SK-N-SH (cell line): ENCODE measurements around the gene XRRA1. TPM values are rescaled to one million over a fixed set of nuclear protein-coding genes. Genes with fewer than 3 reads are reported as not detected.

Experiments used
- CTCF ChIA-PET: fragments of 300-600, 350-600 bp; formaldehyde crosslinking; extraction: SDS; loops from one replicate; lab custom pipeline; 2021; lab: Yijun Ruan, JAX
- POLR2A ChIA-PET: fragments of 350-600 bp; sonication (Branson Sonifier 250); formaldehyde crosslinking; extraction: SDS; loops from one replicate; lab custom pipeline; 2020; ENCODE audit warnings: antibody characterized with exemption, inconsistent platforms; lab: Yijun Ruan, JAX
- DNase-seq: peaks from one replicate; pipeline ENCODE4 v3.0.0; 2012
- H2AFZ ChIP-seq: fragments of 200-600 bp; sonication (generic); 2 replicates; pipeline ENCODE4 v1.8.1; 2016; ENCODE audit warnings: antibody characterized with exemption, mild to moderate bottlenecking, low read depth
- H3F3A ChIP-seq: fragments of 200-600 bp; sonication (generic); replicated peaks from 2 replicates; pipeline ENCODE3; 2016; ENCODE audit warnings: antibody characterized with exemption, mild to moderate bottlenecking; ENCODE audit not compliant: insufficient read depth
- H3K27ac ChIP-seq, 2 experiments: fragments of 200-500 bp in 1 of 2; fragments of 200-600 bp in 1 of 2; sonication (Bioruptor generic) in 1 of 2; sonication (generic), shearing (Covaris generic) in 1 of 2; 2 replicates each; pipeline versions ENCODE4 v1.5.1 to v1.6.1; 2014 to 2016; ENCODE audit warnings: low read depth in 2 of 2, inconsistent platforms in 1 of 2, low read length in 1 of 2, mild to moderate bottlenecking in 1 of 2, mixed read lengths in 1 of 2
- H3K27me3 ChIP-seq: fragments of 200-600 bp; sonication (generic), shearing (Covaris generic); 2 replicates; pipeline ENCODE4 v1.6.1; 2016; ENCODE audit warnings: mixed run types; ENCODE audit not compliant: insufficient read depth
- H3K36me3 ChIP-seq, 2 experiments: fragments of 200-500 bp in 1 of 2; fragments of 200-600 bp in 1 of 2; sonication (Bioruptor generic) in 1 of 2; sonication (generic) in 1 of 2; replicated peaks in 1 of 2; 2 replicates each; pipeline versions ENCODE3 to v1.5.1; 2014 to 2016; ENCODE audit warnings: low read length in 1 of 2, mild to moderate bottlenecking in 1 of 2; ENCODE audit not compliant: insufficient read depth in 2 of 2, control insufficient read depth in 1 of 2
- H3K4me1 ChIP-seq, 2 experiments: fragments of 200-500 bp in 1 of 2; fragments of 200-600 bp in 1 of 2; sonication (Bioruptor generic) in 1 of 2; sonication (generic), shearing (Covaris generic) in 1 of 2; 2 replicates each; pipeline versions ENCODE4 v1.5.1 to v1.6.1; 2014 to 2016; ENCODE audit warnings: low read depth in 1 of 2, low read length in 1 of 2, mixed run types in 1 of 2; ENCODE audit not compliant: insufficient read depth in 2 of 2, control insufficient read depth in 1 of 2
- H3K4me2 ChIP-seq: fragments of 200-600 bp; sonication (generic), shearing (Covaris generic); 2 replicates; pipeline ENCODE4 v1.6.1; 2017; ENCODE audit warnings: mixed run types
- H3K4me3 ChIP-seq, 2 experiments: fragments of 200-500 bp in 1 of 2; fragments of 200-600 bp in 1 of 2; sonication (Bioruptor generic) in 1 of 2; sonication (generic), shearing (Covaris generic) in 1 of 2; 2 replicates each; pipeline versions ENCODE4 v1.5.1 to v1.8.1; 2014 to 2016; ENCODE audit warnings: low read depth in 2 of 2, inconsistent platforms in 1 of 2, low read length in 1 of 2, mild to moderate bottlenecking in 1 of 2, mixed read lengths in 1 of 2, moderate library complexity in 1 of 2
- H3K79me2 ChIP-seq: fragments of 200-600 bp; sonication (generic); 2 replicates; pipeline ENCODE4 v1.8.1; 2017; ENCODE audit warnings: mild to moderate bottlenecking; ENCODE audit not compliant: insufficient read depth
- H3K9ac ChIP-seq: fragments of 200-600 bp; sonication (generic); 2 replicates; pipeline ENCODE4 v1.6.1; 2017; ENCODE audit warnings: mixed run types
- H3K9me2 ChIP-seq: fragments of 200-600 bp; sonication (generic); 2 replicates; pipeline ENCODE4 v1.6.1; 2017; ENCODE audit warnings: mixed run types
- H3K9me3 ChIP-seq: fragments of 200-600 bp; sonication (generic); 2 replicates; pipeline ENCODE4 v1.6.1; 2017; ENCODE audit warnings: mixed run types, mild to moderate bottlenecking, moderate library complexity
- H4K20me1 ChIP-seq: fragments of 200-600 bp; sonication (generic); 2 replicates; pipeline ENCODE4 v1.6.1; 2017; ENCODE audit warnings: mild to moderate bottlenecking, mixed run types; ENCODE audit not compliant: insufficient read depth
- ELF1 ChIP-seq: IDR thresholded peaks from 2 replicates; pipeline ENCODE4 v1.4.0; 2012
- EP300 ChIP-seq, 2 experiments: IDR thresholded peaks; 2 replicates each; pipeline versions ENCODE4 v1.4.0 to v1.6.1; 2012; ENCODE audit warnings: borderline replicate concordance in 1 of 2, low read depth in 1 of 2, low read length in 1 of 2
- FOSL2 ChIP-seq: IDR thresholded peaks from 2 replicates; pipeline ENCODE4 v1.4.0; 2012; ENCODE audit warnings: low read depth, mild to moderate bottlenecking, moderate library complexity, borderline replicate concordance
- FOXJ3 ChIP-seq: sonication (generic); formaldehyde crosslinking; IDR thresholded peaks from 2 replicates; pipeline ENCODE4 v1.5.1; 2020; ENCODE audit warnings: mild to moderate bottlenecking, missing genetic modification reagents
- GABPA ChIP-seq: IDR thresholded peaks from 2 replicates; pipeline ENCODE4 v1.4.0; 2012; ENCODE audit warnings: low read depth, mild to moderate bottlenecking
- GATA2 ChIP-seq: sonication (generic); formaldehyde crosslinking; IDR thresholded peaks from 2 replicates; pipeline ENCODE4 v1.5.0; 2020; ENCODE audit warnings: mild to moderate bottlenecking, missing genetic modification reagents
- JUND ChIP-seq: IDR thresholded peaks from 2 replicates; pipeline ENCODE4 v1.4.0; 2012
- MEF2A ChIP-seq: IDR thresholded peaks from 2 replicates; pipeline ENCODE4 v1.4.0; 2012; ENCODE audit warnings: low read depth, borderline replicate concordance
- MXI1 ChIP-seq: IDR thresholded peaks from 2 replicates; pipeline ENCODE4 v1.6.1; 2012; ENCODE audit warnings: mild to moderate bottlenecking, low read depth, low read length, improper control_type of control experiment
- NFIC ChIP-seq: IDR thresholded peaks from 2 replicates; pipeline ENCODE4 v1.4.0; 2012; ENCODE audit warnings: borderline replicate concordance
- NRF1 ChIP-seq: IDR thresholded peaks from 2 replicates; pipeline ENCODE4 v1.6.1; 2012; ENCODE audit warnings: low read depth, mild to moderate bottlenecking, low read length
- POLR2AphosphoS5 ChIP-seq: IDR thresholded peaks from 2 replicates; pipeline ENCODE4 v1.6.1; 2012; ENCODE audit warnings: low read depth, low read length
- RAD21 ChIP-seq: IDR thresholded peaks from 2 replicates; pipeline ENCODE4 v1.6.1; 2012; ENCODE audit warnings: mild to moderate bottlenecking, low read length
- RFX5 ChIP-seq: IDR thresholded peaks from 2 replicates; pipeline ENCODE4 v1.6.1; 2012; ENCODE audit warnings: mild to moderate bottlenecking, improper control_type of control experiment, low read length
- SMC3 ChIP-seq: IDR thresholded peaks from 2 replicates; pipeline ENCODE4 v1.6.1; 2012; ENCODE audit warnings: low read depth, low read length, improper control_type of control experiment
- TEAD4 ChIP-seq: IDR thresholded peaks from 2 replicates; pipeline ENCODE4 v1.4.0; 2012; ENCODE audit warnings: mild to moderate bottlenecking, borderline replicate concordance; ENCODE audit not compliant: insufficient read depth
- YY1 ChIP-seq: IDR thresholded peaks from 2 replicates; pipeline ENCODE4 v1.4.0; 2012; ENCODE audit warnings: low read depth, mild to moderate bottlenecking
- WGBS: methylation state at CpG from one replicate; pipeline ENCODE4 v1.1.6; 2017; ENCODE audit warnings: low lambda C conversion rate; 5-methylcytosine and 5-hydroxymethylcytosine counted together
- polyA plus RNA-seq, 3 experiments: library from polyadenylated mRNA; depleted of rRNA; stranded (reverse); fragments of >200 nt; gene quantifications; 2 replicates each; pipeline ENCODE4 v1.2.3, GENCODE V29; 2012
- TF ChIP-seq, protein P1 (sequence below): IDR thresholded peaks from 2 replicates; pipeline ENCODE4 v1.4.0; 2012; ENCODE audit warnings: low read depth, borderline replicate concordance
- TF ChIP-seq, protein P2 (sequence below): IDR thresholded peaks from 2 replicates; pipeline ENCODE4 v1.4.0; 2012; ENCODE audit warnings: low read depth, borderline replicate concordance
- TF ChIP-seq, protein P3 (sequence below): fragments of 150-350 bp; IDR thresholded peaks from 2 replicates; pipeline ENCODE4 v1.6.1; 2017; ENCODE audit warnings: antibody characterized with exemption, low read length, low read depth, borderline replicate concordance
- TF ChIP-seq, protein P4 (sequence below): IDR thresholded peaks from 2 replicates; pipeline ENCODE4; 2012

Gene XRRA1
- polyA plus RNA-seq, 1 of the 3 experiments (the other 2 are of a cell fraction): 12.9 TPM

DNA sequence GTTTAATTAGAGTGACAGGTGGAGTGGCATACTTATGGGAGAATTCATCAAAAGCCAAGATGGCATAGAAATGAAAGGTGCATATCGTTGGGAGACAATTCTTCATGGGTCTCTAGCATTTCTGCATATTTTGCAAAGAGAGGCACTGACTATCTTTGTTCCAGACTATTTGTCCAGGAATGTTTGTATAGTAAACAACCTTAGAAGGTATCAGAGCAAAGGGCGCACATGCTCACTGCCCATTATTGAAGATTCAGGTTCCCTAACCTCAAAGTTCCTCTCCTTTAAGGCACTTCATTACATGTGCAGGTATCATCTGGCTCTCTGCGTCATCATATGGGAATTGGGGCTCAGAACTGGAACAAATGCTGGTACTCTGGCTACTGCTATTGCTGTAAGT, 35.2 kb upstream of the XRRA1 start:
- DNase-seq: no peak
- ChIA-PET CTCF (no interaction called here), POLR2A (no interaction called here)
- Histone ChIP-seq H3K4me2 (no peak overlapping the region), H2AFZ (no peak overlapping the region), H3K4me1 (no peaks in the 10 kb centered on the region; a peak in 1 of 4 replicates), H3K9me3 (no peaks in the 10 kb centered on the region), H3K79me2 (no peaks in the 10 kb centered on the region), H3K27me3 (no peaks in the 10 kb centered on the region), H3F3A (peaks cover 14% of the 10 kb centered on the region), H3K9ac (no peak overlapping the region), H3K36me3 (peaks cover 9 to 12% of the 10 kb centered on the region in 2 experiments), H4K20me1 (no peaks in the 10 kb centered on the region), H3K9me2 (no peaks in the 10 kb centered on the region), H3K27ac (no peak overlapping the region), H3K4me3 (no peak overlapping the region)
- 91% methylated on average over 3 of the region's 3 CpGs for WGBS
- TF ChIP-seq YY1 (no peak), EP300 (IDR thresholded peaks at IDR 0.05; ENCODE audit: borderline replicate concordance in 1 of 2, low read depth in 1 of 2, low read length in 1 of 2) (no peak), SMC3 (no peak), RAD21 (no peak), FOXJ3 (CRISPR knock-in tag) (no peak), ELF1 (no peak), TEAD4 (no peak), MEF2A (no peak), NRF1 (no peak), MXI1 (no peak), NFIC (no peak), GATA2 (CRISPR knock-in tag) (no peak), JUND (no peak), RFX5 (no peak)
- TF ChIP-seq, protein P1, sequence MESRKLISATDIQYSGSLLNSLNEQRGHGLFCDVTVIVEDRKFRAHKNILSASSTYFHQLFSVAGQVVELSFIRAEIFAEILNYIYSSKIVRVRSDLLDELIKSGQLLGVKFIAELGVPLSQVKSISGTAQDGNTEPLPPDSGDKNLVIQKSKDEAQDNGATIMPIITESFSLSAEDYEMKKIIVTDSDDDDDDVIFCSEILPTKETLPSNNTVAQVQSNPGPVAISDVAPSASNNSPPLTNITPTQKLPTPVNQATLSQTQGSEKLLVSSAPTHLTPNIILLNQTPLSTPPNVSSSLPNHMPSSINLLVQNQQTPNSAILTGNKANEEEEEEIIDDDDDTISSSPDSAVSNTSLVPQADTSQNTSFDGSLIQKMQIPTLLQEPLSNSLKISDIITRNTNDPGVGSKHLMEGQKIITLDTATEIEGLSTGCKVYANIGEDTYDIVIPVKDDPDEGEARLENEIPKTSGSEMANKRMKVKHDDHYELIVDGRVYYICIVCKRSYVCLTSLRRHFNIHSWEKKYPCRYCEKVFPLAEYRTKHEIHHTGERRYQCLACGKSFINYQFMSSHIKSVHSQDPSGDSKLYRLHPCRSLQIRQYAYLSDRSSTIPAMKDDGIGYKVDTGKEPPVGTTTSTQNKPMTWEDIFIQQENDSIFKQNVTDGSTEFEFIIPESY: no peak
- TF ChIP-seq, protein P2, sequence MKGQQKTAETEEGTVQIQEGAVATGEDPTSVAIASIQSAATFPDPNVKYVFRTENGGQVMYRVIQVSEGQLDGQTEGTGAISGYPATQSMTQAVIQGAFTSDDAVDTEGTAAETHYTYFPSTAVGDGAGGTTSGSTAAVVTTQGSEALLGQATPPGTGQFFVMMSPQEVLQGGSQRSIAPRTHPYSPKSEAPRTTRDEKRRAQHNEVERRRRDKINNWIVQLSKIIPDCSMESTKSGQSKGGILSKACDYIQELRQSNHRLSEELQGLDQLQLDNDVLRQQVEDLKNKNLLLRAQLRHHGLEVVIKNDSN: no peak
- TF ChIP-seq, protein P3, sequence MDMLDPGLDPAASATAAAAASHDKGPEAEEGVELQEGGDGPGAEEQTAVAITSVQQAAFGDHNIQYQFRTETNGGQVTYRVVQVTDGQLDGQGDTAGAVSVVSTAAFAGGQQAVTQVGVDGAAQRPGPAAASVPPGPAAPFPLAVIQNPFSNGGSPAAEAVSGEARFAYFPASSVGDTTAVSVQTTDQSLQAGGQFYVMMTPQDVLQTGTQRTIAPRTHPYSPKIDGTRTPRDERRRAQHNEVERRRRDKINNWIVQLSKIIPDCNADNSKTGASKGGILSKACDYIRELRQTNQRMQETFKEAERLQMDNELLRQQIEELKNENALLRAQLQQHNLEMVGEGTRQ: no peak

DNA sequence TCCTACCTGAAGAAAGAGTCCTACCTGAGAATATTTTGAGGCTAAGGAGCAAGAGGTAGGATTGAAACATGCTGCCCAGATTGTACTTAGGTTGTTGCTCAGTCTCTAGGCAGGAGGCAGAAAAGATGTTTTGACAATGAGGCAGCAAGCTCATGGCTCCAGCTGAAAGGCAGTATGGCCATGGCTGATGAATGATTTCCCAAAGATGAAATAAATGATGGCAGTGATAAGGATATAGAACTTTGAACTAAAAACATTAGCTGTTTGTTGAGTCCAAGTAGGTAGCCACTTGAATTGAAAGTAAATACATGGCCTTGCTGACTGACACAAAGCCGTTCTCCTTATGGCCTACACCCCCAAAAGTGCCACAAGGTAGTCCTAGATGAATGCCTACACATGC, 33.0 kb upstream of the XRRA1 start:
- WGBS: 100% methylated on average over 1 of the region's 1 CpG
- Histone ChIP-seq H3K9me3 (no peaks in the 10 kb centered on the region), H4K20me1 (no peaks in the 10 kb centered on the region), H3K79me2 (no peaks in the 10 kb centered on the region), H3K27me3 (no peaks in the 10 kb centered on the region), H3K27ac (no peak overlapping the region), H3K4me1 (no peaks in the 10 kb centered on the region), H3F3A (peaks cover 12% of the 10 kb centered on the region), H3K9ac (no peak overlapping the region), H2AFZ (no peak overlapping the region), H3K4me2 (no peak overlapping the region), H3K4me3 (no peak overlapping the region), H3K9me2 (no peaks in the 10 kb centered on the region), H3K36me3 (peaks cover 23 to 25% of the 10 kb centered on the region in 2 experiments)
- TF ChIP-seq POLR2AphosphoS5 (no peak), TEAD4 (no peak), GABPA (no peak), FOSL2 (no peak), ELF1 (no peak), SMC3 (no peak), YY1 (no peak)
- TF ChIP-seq, protein P4, sequence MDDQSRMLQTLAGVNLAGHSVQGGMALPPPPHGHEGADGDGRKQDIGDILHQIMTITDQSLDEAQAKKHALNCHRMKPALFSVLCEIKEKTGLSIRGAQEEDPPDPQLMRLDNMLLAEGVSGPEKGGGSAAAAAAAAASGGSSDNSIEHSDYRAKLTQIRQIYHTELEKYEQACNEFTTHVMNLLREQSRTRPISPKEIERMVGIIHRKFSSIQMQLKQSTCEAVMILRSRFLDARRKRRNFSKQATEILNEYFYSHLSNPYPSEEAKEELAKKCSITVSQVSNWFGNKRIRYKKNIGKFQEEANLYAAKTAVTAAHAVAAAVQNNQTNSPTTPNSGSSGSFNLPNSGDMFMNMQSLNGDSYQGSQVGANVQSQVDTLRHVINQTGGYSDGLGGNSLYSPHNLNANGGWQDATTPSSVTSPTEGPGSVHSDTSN: no peak
- no peak for DNase-seq
- ChIA-PET CTCF (interaction anchor here (1.1 kb wide), 1 partner anchor 56 kb away, joined by 4 read pairs; no protein-coding TSS in a partner anchor), POLR2A (no interaction called here)
